Right lobe of liver (tissue), 4 donors: Measurements from ENCODE around the gene MRPL58.

Source experiments
- POLR2A ChIP-seq: fragments of 450-650 bp; IDR thresholded peaks from one replicate; pipeline ENCODE4 v1.6.1; 2017; ENCODE audit warnings: antibody characterized with exemption, mild to moderate bottlenecking
- TF ChIP-seq, protein P1 (sequence below), 4 donors: fragments of 200-600 bp in 3 of 4; fragments of 450-650 bp in 1 of 4; IDR thresholded peaks; one replicate each; pipeline versions ENCODE4 v1.5.1 to v1.8.0; 2016 to 2022; ENCODE audit warnings: antibody characterized with exemption in 4 of 4, mild to moderate bottlenecking in 2 of 4
- donor health status: DM: no; HTN: no; CAD: no.
- donor health status: DM: no; HTN: no; CAD: no.
- donor health status: DM: no; HTN: yes; CAD: no.

DNA sequence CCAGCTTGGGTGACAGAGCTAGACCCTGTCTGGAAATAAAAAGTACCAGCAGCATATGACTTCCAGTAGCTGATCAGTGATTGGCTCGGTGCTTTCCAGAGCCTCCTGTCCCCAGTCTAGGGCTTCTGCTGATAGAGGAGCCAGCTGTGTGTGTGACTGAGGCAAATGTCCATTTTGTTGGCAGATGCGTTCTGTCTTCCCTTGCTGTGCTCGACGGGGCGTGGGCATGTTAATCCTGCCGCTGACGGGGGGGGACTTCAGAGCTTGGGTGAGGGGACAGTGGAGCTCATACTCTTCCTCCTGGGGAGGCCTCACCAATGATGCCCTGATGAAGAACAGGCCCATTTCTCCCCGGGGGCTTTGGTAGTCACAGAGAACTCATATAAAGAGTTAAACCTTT is 49.1 kb downstream of the MRPL58 start:
- TF ChIP-seq, protein P1, sequence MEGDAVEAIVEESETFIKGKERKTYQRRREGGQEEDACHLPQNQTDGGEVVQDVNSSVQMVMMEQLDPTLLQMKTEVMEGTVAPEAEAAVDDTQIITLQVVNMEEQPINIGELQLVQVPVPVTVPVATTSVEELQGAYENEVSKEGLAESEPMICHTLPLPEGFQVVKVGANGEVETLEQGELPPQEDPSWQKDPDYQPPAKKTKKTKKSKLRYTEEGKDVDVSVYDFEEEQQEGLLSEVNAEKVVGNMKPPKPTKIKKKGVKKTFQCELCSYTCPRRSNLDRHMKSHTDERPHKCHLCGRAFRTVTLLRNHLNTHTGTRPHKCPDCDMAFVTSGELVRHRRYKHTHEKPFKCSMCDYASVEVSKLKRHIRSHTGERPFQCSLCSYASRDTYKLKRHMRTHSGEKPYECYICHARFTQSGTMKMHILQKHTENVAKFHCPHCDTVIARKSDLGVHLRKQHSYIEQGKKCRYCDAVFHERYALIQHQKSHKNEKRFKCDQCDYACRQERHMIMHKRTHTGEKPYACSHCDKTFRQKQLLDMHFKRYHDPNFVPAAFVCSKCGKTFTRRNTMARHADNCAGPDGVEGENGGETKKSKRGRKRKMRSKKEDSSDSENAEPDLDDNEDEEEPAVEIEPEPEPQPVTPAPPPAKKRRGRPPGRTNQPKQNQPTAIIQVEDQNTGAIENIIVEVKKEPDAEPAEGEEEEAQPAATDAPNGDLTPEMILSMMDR (IDR thresholded peaks at IDR 0.05): no peak
- TF ChIP-seq POLR2A: no peak
